Measurements from ENCODE around the gene SNX5.

GRCh38 chr20:17968366-17969277 lies at the start of gene SNX5, which contains the start of gene MGME1:
- TF ChIP-seq, protein P1, sequence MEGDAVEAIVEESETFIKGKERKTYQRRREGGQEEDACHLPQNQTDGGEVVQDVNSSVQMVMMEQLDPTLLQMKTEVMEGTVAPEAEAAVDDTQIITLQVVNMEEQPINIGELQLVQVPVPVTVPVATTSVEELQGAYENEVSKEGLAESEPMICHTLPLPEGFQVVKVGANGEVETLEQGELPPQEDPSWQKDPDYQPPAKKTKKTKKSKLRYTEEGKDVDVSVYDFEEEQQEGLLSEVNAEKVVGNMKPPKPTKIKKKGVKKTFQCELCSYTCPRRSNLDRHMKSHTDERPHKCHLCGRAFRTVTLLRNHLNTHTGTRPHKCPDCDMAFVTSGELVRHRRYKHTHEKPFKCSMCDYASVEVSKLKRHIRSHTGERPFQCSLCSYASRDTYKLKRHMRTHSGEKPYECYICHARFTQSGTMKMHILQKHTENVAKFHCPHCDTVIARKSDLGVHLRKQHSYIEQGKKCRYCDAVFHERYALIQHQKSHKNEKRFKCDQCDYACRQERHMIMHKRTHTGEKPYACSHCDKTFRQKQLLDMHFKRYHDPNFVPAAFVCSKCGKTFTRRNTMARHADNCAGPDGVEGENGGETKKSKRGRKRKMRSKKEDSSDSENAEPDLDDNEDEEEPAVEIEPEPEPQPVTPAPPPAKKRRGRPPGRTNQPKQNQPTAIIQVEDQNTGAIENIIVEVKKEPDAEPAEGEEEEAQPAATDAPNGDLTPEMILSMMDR (IDR thresholded peaks at IDR 0.05), result no peak
- no peak for TF ChIP-seq ZFX (IDR thresholded peaks at IDR 0.05; ENCODE audit: borderline replicate concordance)
